Mucosa of descending colon (tissue), 3 donors: ENCODE measurements around the gene CD8A. TPM values are rescaled to one million over a fixed set of nuclear protein-coding genes. Genes with fewer than 3 reads are reported as not detected.

Experiments
- ATAC-seq: fragments of 200-7000 bp; cut with Tn5 transposase; one replicate; pipeline ENCODE4 v1.9.1; 2020; ENCODE audit warnings: mild to moderate bottlenecking, moderate library complexity
- DNase-seq, 3 donors: peaks; one replicate each; pipeline ENCODE4 v3.0.0-alpha.2; 2020
- H3K36me3 ChIP-seq: fragments of 200-600 bp; one replicate; pipeline ENCODE4 v1.8.0; 2021; ENCODE audit warnings: low read depth, mild to moderate bottlenecking
- H3K4me1 ChIP-seq: fragments of 200-600 bp; one replicate; pipeline ENCODE4 v1.8.0; 2021; ENCODE audit warnings: low read depth, mild to moderate bottlenecking
- H3K4me3 ChIP-seq: fragments of 200-600 bp; one replicate; pipeline ENCODE4 v1.8.0; 2021; ENCODE audit warnings: mild to moderate bottlenecking
- H3K9me3 ChIP-seq: fragments of 200-600 bp; one replicate; pipeline ENCODE4 v1.8.0; 2021; ENCODE audit warnings: mild to moderate bottlenecking
- intact Hi-C, 2 donors: fragments of 100-400 bp; cut with DNase I in 1 of 2; cut with micrococcal nuclease in 1 of 2; formaldehyde crosslinking; loops; one replicate each; pipeline versions ENCODE4 v1.11.0 to v1.11.1; 2022; cut with DNase I, micrococcal nuclease
- total RNA-seq, 3 donors: library from RNA; stranded (reverse); fragmentation: NEBNext Ultra II Directional in 2 of 3; extraction: Animal tissue kit (Norgen Biotek cat#: 25700) in 2 of 3; gene quantifications; one replicate each; pipeline versions ENCODE4 v1.2.1 to v1.2.4, GENCODE V29; 2021 to 2023
- TF ChIP-seq, protein P1 (sequence below): fragments of 200-600 bp; IDR thresholded peaks from one replicate; pipeline ENCODE4 v1.8.0; 2022; ENCODE audit warnings: antibody characterized with exemption, mild to moderate bottlenecking
- donor health status: DM: no; HTN: no; CAD: no; lungs with moderate emphysema.
- donor health status: DM: no; HTN: no; CAD: no.
- donor health status: DM: no; HTN: yes; CAD: no.

The CD8A gene
- total RNA-seq, 3 donors from 2014 or later, result 4.1 to 9.1 (median 9.1) TPM

DNA sequence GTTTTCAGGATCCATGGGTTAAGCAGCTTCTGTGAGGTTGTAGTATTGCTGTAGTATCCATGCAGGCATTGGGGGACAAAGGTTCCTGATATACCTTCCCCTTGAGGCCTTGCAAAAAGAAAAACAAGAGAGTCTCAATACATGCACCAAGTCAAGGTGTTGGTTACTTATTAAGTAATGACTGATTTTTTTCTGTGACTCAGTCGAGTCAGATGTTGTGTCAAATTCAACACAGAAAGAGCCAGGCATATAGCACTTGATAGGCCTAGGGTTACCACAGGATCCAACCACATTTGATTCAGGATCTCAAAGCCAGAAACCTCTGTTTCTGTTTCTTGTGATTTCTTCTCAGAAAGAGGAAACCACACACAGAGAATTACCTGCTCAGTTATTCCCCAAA lies 24.9 kb upstream of the CD8A start:
- no peak for DNase-seq
- Histone ChIP-seq H3K4me1 (no peaks in the 10 kb centered on the region), H3K4me3 (no peak overlapping the region), H3K9me3 (no peaks in the 10 kb centered on the region), H3K36me3 (no peaks in the 10 kb centered on the region)
- intact Hi-C loops, result no loop called here
- TF ChIP-seq, protein P1, sequence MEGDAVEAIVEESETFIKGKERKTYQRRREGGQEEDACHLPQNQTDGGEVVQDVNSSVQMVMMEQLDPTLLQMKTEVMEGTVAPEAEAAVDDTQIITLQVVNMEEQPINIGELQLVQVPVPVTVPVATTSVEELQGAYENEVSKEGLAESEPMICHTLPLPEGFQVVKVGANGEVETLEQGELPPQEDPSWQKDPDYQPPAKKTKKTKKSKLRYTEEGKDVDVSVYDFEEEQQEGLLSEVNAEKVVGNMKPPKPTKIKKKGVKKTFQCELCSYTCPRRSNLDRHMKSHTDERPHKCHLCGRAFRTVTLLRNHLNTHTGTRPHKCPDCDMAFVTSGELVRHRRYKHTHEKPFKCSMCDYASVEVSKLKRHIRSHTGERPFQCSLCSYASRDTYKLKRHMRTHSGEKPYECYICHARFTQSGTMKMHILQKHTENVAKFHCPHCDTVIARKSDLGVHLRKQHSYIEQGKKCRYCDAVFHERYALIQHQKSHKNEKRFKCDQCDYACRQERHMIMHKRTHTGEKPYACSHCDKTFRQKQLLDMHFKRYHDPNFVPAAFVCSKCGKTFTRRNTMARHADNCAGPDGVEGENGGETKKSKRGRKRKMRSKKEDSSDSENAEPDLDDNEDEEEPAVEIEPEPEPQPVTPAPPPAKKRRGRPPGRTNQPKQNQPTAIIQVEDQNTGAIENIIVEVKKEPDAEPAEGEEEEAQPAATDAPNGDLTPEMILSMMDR, result no peak
- no peak for ATAC-seq

DNA sequence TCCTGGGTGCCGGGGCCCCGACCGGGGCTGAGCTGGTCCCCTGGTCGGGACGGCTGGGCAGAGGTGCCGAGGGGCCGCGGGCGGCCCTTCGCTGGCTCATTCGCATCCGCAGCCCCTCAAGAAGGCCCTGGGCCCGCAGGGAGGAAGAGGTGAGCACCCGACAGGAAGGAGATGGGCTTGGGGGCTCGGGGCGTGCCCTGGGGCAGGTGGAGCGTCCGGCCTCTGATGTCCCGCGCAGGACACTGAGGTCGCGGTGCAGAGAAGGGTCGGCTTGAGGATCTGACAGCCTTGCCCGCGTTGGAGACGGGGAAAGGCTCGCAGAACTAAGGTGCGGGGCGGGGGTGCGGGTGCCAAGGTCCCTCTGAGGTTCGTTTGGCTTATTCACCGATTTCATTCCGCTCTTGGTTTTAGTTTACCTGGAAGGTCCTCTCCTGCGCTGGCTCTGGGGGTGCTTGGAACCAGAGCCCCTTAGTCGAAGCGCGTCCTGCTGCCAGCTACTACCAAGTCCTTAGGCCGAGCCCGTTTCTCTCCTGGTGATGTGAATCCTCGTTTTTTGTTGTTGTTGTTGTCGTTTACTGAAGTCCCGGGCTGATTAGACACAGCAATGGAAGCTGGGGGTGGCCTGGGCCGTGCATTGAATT lies 18.9 kb upstream of the CD8A start:
- Histone ChIP-seq H3K4me3 (no peak overlapping the region), H3K36me3 (no peaks in the 10 kb centered on the region), H3K9me3 (no peaks in the 10 kb centered on the region), H3K4me1 (peaks cover 20% of the 10 kb centered on the region)
- DNase-seq, result no peak
- TF ChIP-seq, protein P1, result no peak
- ATAC-seq, result no peak
- intact Hi-C loops, result no loop called here

DNA sequence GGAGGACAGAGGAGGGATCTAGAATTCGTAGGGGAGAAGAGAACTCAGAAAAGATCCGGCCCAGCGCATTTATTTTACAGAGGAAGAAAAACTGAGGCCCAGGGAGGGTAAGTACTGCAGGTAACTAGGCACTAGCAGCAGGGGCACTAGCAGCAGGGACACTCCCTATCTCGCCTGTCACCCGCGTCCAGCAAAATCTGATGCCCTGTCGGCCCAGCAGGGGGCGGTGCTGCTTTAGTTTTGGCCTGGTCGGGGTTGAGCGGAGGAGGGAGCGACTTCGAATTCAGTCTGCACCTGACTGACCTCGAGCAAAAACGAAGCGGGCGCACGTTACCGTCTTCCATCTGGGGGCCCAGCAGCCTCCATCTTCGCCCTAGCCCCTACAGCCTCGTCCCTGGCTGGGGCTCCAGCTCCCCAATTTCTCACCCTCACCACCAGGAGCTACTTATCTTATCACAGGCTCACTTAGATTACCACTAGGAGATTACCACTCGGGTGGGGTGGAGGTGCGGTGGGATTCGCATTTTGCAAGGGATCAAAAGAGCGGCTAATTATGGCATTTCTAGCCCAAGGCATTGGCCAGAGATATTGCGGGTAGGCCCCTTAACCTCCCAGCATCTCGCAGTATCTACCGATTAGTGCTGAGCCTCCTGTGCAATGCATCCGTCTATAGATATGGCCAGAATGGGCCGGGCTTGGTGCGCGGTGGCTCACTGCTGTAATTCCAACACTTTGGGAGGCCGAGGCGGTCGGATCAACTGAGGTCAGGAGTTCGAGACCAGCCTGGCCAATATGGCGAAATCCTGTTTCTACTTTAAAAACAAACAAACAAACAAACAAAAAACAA lies 17.8 kb upstream of the CD8A start:
- H3K9me3 ChIP-seq, result no peaks in the 10 kb centered on the region
- no peak overlapping the region for H3K4me3 ChIP-seq
- TF ChIP-seq, protein P1, result peak; percentile 81
- DNase-seq, result peak; percentile 90 to 96 (median 91)
- peak; percentile 97 for ATAC-seq
- no peaks in the 10 kb centered on the region for H3K36me3 ChIP-seq
- H3K4me1 ChIP-seq, result peaks cover 20% of the 10 kb centered on the region
- intact Hi-C loops, result no loop called here

DNA sequence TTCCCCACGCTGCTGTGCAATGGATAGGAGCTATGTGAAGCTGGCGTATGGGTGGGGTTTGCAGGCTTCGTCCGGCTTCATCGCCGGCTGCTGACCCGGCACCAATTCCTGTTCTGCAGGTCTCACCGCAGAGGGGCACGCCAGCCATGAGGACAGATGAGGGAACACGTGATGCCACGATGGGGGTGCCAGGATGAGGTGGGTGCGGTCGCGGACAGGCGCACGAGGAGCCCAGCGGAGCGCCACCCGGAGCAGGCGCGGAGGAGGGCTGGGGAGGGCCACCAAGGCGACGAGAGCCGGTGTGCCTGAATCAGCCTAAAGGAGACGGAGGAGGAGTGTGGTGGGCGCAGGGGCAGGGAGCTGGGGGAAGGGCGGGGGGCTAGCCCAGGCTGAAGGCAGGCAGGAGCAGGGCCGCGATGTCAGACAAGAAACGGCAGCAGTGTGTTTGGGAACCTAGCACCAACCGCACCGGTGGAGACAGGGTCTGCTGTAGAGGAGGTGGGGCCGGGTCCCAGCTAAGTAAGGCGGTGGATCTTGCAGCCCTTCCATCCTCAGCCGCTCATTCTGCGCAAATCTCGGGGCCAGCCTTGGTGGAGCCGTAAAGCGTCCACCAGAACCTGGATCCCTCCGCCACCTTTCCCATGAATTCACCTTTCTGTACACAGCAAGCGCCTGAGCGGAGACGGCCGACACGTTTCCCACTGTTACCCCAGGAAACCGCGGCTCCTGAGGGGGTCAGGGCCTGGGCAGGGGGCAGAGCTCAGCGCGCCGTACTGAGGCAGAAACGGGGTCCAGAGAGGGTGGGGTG lies 17.0 kb upstream of the CD8A start:
- TF ChIP-seq, protein P1, result no peak
- no peaks in the 10 kb centered on the region for H3K9me3 ChIP-seq
- no peak overlapping the region for H3K4me3 ChIP-seq
- ATAC-seq, result peak; percentile 68
- no peaks in the 10 kb centered on the region for H3K36me3 ChIP-seq
- DNase-seq, result peak; percentile 61 to 78 (median 70)
- intact Hi-C loops, result no loop called here
- H3K4me1 ChIP-seq, result peaks cover 20% of the 10 kb centered on the region

DNA sequence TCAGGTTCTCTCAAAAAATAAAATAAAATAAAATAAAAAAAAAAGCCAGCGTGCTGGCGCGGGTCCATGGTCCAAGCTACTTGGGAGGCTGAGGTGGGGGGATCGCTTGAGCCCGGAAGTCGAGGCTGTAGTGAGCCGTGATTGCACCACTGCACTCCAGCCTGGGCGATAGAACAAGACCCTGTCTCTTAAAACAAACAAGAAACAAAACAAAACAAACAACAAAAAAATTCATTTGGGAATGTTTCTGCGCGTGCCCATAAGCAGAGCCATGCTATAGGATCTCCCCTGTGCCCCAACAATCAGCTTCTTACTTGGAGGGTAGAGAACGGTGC lies 16.4 kb upstream of the CD8A start:
- DNase-seq, result no peak
- Histone ChIP-seq H3K4me1 (peaks cover 20% of the 10 kb centered on the region), H3K36me3 (no peaks in the 10 kb centered on the region), H3K4me3 (no peak overlapping the region), H3K9me3 (no peaks in the 10 kb centered on the region)
- intact Hi-C loops, result no loop called here
- TF ChIP-seq, protein P1, result no peak
- no peak for ATAC-seq
